Keratinocyte (primary cell): ENCODE data around the gene COL3A1.

Experiments
- EZH2 ChIP-seq: IDR thresholded peaks from one replicate; pipeline ENCODE4 v1.6.1; 2012; ENCODE audit warnings: inconsistent platforms, mild to moderate bottlenecking, low read length, moderate library complexity
- TF ChIP-seq, protein P1 (sequence below), 3 experiments: IDR thresholded peaks in 1 of 3; conservative IDR thresholded peaks in 1 of 3; optimal IDR thresholded peaks in 1 of 3; 2 replicates in 2 of 3; 3 replicates in 1 of 3; pipeline versions ENCODE3 to v1.5.1; 2011; ENCODE audit warnings: low read length in 3 of 3, mild to moderate bottlenecking in 3 of 3, moderate library complexity in 2 of 3, control low read depth in 1 of 3, inconsistent platforms in 1 of 3; ENCODE audit not compliant: insufficient read depth in 2 of 3; ENCODE audit errors: extremely low read depth in 1 of 3

DNA sequence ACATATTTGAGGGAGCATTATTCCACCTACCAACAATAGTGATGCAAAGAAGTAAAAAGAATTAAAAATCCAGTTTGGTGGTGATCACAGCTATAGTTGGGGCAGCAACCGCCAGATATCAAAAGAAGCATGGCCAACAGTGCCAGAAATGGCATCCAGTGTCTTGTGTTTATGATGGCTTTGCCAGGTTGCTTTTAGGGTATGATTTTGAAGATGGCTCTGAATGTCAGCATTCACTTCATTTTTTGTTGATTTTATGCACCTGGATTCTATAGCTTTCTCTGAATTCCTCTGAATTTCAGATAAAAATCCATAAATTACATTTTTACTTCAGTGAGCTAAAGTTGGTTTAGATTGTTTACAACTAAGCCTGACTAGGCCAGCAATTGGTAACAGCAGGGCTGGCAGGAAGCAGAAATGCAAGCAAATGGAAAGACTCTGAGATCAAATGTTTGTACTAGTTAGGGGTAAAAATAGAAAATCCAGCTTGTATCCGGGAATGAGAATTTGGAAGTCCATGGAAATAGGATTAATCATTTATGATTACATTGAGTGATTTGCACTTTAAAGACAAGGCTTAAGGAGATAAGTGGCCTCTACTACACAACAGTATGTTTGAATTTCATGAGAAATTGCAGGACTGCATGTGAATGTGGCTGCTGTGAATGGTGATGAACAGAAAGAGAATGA is 40.4 kb downstream of the COL3A1 start:
- TF ChIP-seq, protein P1, sequence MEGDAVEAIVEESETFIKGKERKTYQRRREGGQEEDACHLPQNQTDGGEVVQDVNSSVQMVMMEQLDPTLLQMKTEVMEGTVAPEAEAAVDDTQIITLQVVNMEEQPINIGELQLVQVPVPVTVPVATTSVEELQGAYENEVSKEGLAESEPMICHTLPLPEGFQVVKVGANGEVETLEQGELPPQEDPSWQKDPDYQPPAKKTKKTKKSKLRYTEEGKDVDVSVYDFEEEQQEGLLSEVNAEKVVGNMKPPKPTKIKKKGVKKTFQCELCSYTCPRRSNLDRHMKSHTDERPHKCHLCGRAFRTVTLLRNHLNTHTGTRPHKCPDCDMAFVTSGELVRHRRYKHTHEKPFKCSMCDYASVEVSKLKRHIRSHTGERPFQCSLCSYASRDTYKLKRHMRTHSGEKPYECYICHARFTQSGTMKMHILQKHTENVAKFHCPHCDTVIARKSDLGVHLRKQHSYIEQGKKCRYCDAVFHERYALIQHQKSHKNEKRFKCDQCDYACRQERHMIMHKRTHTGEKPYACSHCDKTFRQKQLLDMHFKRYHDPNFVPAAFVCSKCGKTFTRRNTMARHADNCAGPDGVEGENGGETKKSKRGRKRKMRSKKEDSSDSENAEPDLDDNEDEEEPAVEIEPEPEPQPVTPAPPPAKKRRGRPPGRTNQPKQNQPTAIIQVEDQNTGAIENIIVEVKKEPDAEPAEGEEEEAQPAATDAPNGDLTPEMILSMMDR (optimal IDR thresholded peaks at IDR 0.05 in 1 of 3, IDR thresholded peaks at IDR 0.05 in 1 of 3, conservative IDR thresholded peaks at IDR 0.05 in 1 of 3; ENCODE audit: extremely low read depth in 1 of 3, insufficient read depth in 2 of 3, low read length in 3 of 3) = no peak
- no peak for TF ChIP-seq EZH2
